TTC549 (cell line): Measurements from ENCODE around the gene UBL4B.

Source experiments
- FAIRE-seq: peaks from 2 replicates; lab custom pipeline; 2012; peaks lifted over from hg19 to GRCh38; lab: Jason Lieb, UNC

UBL4B gene

DNA sequence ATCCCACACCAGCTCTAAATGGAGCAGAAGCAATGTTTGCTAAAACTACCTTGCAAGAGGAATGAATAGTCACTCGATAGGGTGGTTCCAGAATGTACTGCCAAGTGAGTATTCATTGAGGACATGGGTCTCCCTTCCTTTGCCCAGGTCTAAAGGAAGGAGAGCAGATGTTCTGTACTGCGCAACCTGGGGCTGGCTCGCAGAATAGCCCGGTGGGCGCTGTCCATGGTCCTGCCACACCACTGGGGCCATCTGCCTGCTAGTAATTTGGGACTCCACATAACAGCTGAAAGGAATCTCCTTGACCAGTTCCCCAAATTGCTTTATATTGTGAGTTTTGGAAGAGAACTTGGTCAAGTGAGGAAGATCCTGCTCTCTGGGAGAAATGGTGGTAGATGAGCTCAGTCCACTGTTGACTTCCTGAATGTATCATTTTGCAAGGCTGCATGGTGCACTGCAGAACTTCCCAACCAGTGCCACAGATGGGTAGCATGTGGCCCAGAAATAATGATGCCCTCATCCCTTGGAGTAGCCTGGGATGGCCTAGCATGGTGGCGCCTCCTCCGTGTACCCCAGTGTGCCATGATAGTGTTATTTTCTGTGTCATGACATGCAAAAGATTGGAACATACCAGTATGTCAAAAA is 43.8 kb downstream of the UBL4B start:
- no peak for FAIRE-seq

- FAIRE-seq = no peak
These were observed 46.0 kb downstream of the UBL4B start for GRCh38 chr1:110158261-110158660.

DNA sequence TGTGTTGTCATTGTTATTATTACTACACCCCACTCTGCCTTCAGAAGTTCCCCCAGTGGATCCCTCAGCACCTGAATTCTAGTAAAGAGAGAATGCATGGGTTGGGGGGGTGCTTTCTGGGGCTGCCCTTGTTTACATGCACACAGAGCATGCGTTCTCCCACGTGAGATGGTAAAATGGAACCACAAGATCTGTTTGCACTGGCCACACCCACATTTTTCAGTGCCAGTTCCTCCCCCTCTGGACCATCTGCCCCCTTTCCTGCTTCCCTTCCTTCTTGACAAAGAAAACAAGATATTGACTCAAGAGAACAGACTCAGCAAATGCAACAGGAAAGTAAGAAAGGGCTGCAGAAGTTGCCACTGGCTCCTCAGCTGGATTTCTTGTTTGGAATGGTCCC is 46.9 kb downstream of the UBL4B start:
- FAIRE-seq = no peak

- no peak for FAIRE-seq
These were observed 48.4 kb downstream of the UBL4B start for GRCh38 chr1:110160538-110161100.

DNA sequence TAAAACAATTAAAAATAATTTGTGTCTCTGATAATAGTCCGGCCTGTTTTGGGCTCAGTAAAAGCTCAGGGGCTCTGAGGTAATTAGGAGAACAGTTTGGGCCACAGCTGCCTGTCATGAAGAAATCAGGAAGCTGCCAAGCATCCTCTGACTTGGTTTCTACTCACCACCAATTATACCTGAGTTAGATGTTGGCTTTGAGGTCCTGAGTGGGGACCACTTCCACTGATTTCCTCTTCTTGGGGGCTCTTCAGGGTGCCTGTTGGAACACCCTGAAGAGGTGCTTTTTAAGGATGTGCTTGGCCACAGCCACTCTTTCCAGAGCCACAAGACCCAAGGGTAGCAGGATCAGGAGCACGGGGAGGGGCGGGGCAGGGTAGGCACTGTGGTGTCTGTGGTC is 48.9 kb downstream of the UBL4B start:
- FAIRE-seq = no peak

GRCh38 chr1:110161849-110162248 is 49.6 kb downstream of the UBL4B start:
- FAIRE-seq = no peak
